ENCODE results near the gene ENTPD3.
A peak's percentile ranks its signal among the peaks of the same experiment; 100 is the strongest.
"Not testable (repeated sequence)": the region's sequence is repeated elsewhere in the genome, so short reads cannot be mapped to it uniquely, and the experiment has no call there.

Gene ENTPD3

DNA sequence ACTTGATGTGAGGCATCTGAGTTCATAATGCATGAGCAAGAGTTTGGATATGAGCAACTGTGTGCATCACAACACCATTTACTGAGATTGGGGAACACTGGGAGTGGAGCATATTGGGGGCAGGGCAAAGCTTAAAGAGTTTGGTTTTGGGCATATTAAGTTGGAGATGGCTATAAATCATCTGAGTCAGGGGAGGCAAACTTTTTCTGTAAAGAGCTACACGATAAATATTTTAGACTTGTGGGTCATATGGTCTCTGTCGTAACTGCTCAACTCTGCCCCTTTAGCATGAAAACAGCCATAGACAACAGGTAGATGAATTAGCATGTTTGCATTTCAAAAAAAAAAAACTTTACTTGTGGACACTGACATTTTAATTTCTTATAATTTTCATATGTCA, 20.0 kb downstream of the ENTPD3 start:
- no peak for DNase-seq

DNA sequence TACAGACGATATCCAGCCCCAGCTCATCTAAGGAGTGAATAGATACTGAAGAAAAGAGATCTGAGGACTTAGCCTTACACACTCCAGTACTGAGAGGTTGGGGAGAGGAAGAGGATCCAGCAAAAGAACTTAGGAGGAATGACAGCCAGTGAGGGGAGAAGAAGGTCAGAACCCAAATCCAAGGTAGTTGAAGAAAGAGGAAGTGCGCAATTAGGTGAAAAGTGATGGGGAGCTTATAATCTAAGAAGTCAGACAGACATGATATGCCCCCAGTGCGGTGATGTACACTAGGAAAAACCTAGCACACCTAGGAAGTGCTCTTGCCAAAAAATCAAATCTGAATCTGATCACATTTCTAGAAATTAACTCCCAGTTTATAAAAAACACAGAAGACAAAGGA, 20.6 kb downstream of the ENTPD3 start:
- no peak for DNase-seq

DNA sequence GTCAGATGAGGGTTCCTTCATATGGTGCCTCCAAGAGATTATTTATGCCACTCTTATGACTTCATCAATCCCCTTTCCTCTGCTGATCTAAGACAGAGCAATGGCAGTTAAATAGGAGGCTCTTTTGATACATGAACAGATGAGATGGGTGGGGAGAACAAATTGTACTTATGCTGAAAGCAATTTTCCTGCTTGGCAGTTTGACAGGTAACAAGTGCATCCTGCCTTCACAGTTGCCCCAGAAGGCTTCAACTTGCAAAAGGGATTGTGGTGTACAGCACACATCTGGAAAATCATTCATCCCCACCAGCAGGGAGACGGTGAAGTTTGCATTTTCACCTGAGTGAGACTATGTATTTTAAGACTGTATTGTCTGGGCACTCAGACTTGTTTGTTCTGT, 27.3 kb downstream of the ENTPD3 start:
- no peak for DNase-seq

GRCh38 chr3:40417845-40418543, 31.0 kb downstream of the ENTPD3 start:
- DNase-seq: no peak

GRCh38 chr3:40422861-40423260, 35.9 kb downstream of the ENTPD3 start:
- DNase-seq: peak in 1 of 6 experiments; percentile 4

GRCh38 chr3:40427045-40427669, 40.2 kb downstream of the ENTPD3 start:
- no peak for DNase-seq

GRCh38 chr3:40432793-40433192, 45.8 kb downstream of the ENTPD3 start:
- DNase-seq: no peak

- DNase-seq: no peak
Measured at GRCh38 chr3:40437889-40438288, 50.9 kb downstream of the ENTPD3 start.

GRCh38 chr3:40445062-40445461, 58.1 kb downstream of the ENTPD3 start:
- DNase-seq: no peak

DNA sequence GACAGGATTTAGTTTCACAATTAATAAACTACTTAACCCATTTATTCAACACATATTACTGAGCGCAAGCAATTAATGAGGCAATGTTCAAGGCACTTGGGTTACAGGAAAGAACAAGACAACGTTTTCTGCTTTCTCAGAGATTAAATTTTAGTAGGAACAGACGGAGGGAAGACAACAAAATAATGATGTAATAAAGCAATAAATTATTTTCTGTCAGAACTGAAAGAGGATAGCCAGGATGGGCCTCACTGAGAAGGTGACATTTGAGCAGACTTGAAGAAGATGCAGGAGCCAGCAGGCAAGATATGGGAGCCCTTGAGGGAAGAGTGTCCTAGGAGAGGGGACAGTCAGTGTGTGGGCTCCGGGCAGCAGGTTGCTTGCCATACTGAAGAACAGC, 58.9 kb downstream of the ENTPD3 start:
- DNase-seq: no peak

- no peak for DNase-seq
Measured at GRCh38 chr3:40450438-40450837, 63.5 kb downstream of the ENTPD3 start.

- DNase-seq: no peak
Measured at GRCh38 chr3:40451551-40451950, 64.6 kb downstream of the ENTPD3 start.

GRCh38 chr3:40452057-40452456, 65.1 kb downstream of the ENTPD3 start:
- no peak for DNase-seq

DNA sequence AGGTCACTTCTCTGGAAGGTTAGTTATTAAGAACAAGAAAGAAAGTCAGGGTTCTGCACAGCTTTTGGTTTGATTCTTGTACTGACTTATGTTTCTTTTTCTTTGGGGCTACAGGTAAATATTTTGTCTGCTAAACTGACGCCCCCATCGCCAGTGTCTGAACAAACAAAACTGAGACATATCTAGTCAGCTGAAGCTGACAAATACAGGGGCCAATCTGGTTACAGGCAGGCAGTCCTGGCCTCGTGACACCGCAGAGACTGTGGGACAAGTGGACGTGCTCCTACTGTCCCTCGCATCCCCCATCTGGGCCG, 65.5 kb downstream of the ENTPD3 start:
- no peak for DNase-seq

GRCh38 chr3:40452876-40453730, 66.1 kb downstream of the ENTPD3 start:
- peak; percentile 83 to 95 (median 92) for DNase-seq

GRCh38 chr3:40453933-40454332, 66.9 kb downstream of the ENTPD3 start:
- DNase-seq: no peak

- DNase-seq: no peak
Measured at GRCh38 chr3:40455328-40455727, 68.3 kb downstream of the ENTPD3 start.

- DNase-seq: no peak
Measured at GRCh38 chr3:40456279-40456939, 69.4 kb downstream of the ENTPD3 start.

GRCh38 chr3:40456940-40457823, 70.2 kb downstream of the ENTPD3 start, which contains the start of gene RPL14:
Gene RPL14 (plus strand): TSS chr3:40457339. CDS start chr3:40457472, 133 bp downstream.
- peak; percentile 89 to 94 (median 92) for DNase-seq

- no peak for DNase-seq
Measured at GRCh38 chr3:40458473-40458872, 71.5 kb downstream of the ENTPD3 start.

DNA sequence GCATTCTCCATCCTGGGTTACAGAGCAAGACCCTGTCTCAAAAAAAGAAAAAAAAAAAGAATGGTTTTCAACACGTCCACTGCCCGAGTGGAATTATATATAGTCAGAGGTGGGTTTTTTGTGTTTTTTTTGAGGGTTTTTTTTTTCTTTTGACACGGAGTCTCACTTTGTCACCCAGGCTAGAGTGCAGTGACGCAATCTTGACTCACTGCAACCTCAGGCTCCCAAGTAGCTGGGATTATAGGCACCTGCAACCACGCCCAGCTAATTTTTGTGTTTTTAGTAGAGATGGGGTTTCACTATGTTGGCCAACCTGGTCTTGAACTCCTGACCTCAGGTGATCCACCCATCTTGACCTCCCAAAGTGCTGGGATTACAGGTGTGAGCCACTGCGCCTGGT, 73.5 kb downstream of the ENTPD3 start:
- DNase-seq: not testable (repeated sequence)

- no peak for DNase-seq
Measured at GRCh38 chr3:40461161-40461560, 74.2 kb downstream of the ENTPD3 start.
